WTC11 (cell line): ENCODE measurements around the gene SH2D1B. TPM values are rescaled to one million over a fixed set of nuclear protein-coding genes. Genes with fewer than 3 reads are reported as not detected.

Experiments used
- ATAC-seq: fragments of 200-7000 bp; cut with Tn5 transposase; 2 replicates; pipeline ENCODE4 v1.10.0; 2021; ENCODE audit warnings: mild to moderate bottlenecking, moderate library complexity
- CTCF ChIA-PET: fragments of 300-600 bp; sonication (Branson Sonifier 250); formaldehyde crosslinking; loops from one replicate; lab custom pipeline; 2021; ENCODE audit warnings: antibody characterized with exemption; lab: Charles Lee
- POLR2A ChIA-PET: fragments of 350-600 bp; sonication (Branson Sonifier 250); formaldehyde crosslinking; loops from one replicate; lab custom pipeline; 2021; ENCODE audit warnings: antibody characterized with exemption; lab: Charles Lee
- DNase-seq: peaks from one replicate; pipeline ENCODE4 v3.0.0; 2021; ENCODE audit warnings: low spot score
- H3K27ac Mint-ChIP-seq: 2 replicates; pipeline ENCODE4 v1.8.0; 2021; ENCODE audit warnings: mixed read lengths
- H3K27me3 Mint-ChIP-seq: 2 replicates; pipeline ENCODE4 v1.8.0; 2021; ENCODE audit warnings: low read depth, mild to moderate bottlenecking, moderate library complexity, mixed read lengths
- H3K36me3 Mint-ChIP-seq: 2 replicates; pipeline ENCODE4 v1.8.0; 2021; ENCODE audit warnings: mixed read lengths
- H3K4me1 Mint-ChIP-seq: 2 replicates; pipeline ENCODE4 v1.8.0; 2022; ENCODE audit warnings: mixed read lengths
- H3K4me3 Mint-ChIP-seq: 2 replicates; pipeline ENCODE4 v1.8.0; 2021; ENCODE audit warnings: mild to moderate bottlenecking, moderate library complexity, mixed read lengths
- H3K9me3 Mint-ChIP-seq: 2 replicates; pipeline ENCODE4 v1.8.0; 2021; ENCODE audit warnings: mixed read lengths
- CREB1 ChIP-seq: sonication (generic); formaldehyde crosslinking; IDR thresholded peaks from 2 replicates; pipeline ENCODE4 v1.8.0; 2023; ENCODE audit warnings: mild to moderate bottlenecking, missing genetic modification reagents
- FOXJ3 ChIP-seq: sonication (generic); formaldehyde crosslinking; IDR thresholded peaks from 2 replicates; pipeline ENCODE4 v1.9.0; 2021; ENCODE audit warnings: missing genetic modification reagents, mild to moderate bottlenecking, borderline replicate concordance
- NR1H2 ChIP-seq: sonication (generic); formaldehyde crosslinking; IDR thresholded peaks from 2 replicates; pipeline ENCODE4 v1.9.0; 2021; ENCODE audit warnings: mild to moderate bottlenecking, moderate library complexity, missing genetic modification reagents
- SMAD4 ChIP-seq: sonication (generic); formaldehyde crosslinking; IDR thresholded peaks from 2 replicates; pipeline ENCODE4 v1.8.0; 2022; ENCODE audit warnings: mild to moderate bottlenecking, missing genetic modification reagents
- ZNF219 ChIP-seq: sonication (generic); formaldehyde crosslinking; IDR thresholded peaks from 2 replicates; pipeline ENCODE4 v1.8.0; 2023; ENCODE audit warnings: missing genetic modification reagents, mild to moderate bottlenecking, borderline replicate concordance
- ZNF317 ChIP-seq: sonication (generic); formaldehyde crosslinking; IDR thresholded peaks from 2 replicates; pipeline ENCODE4 v1.8.1; 2023; ENCODE audit warnings: low read depth, mild to moderate bottlenecking, moderate library complexity, missing genetic modification reagents, borderline replicate concordance
- total RNA-seq: library from RNA; stranded (reverse); gene quantifications from 3 replicates; pipeline ENCODE4 v1.2.3, GENCODE V29; 2021
- TF ChIP-seq, protein P1 (sequence below): sonication (generic); formaldehyde crosslinking; IDR thresholded peaks from 2 replicates; pipeline ENCODE4 v1.8.0; 2022; ENCODE audit warnings: missing genetic modification reagents
- TF ChIP-seq, protein P2 (sequence below): fragments of 200-600 bp; IDR thresholded peaks from 2 replicates; pipeline ENCODE4 v1.8.0; 2022; ENCODE audit warnings: antibody characterized with exemption
- TF ChIP-seq, protein P3 (sequence below): fragments of 250-450 bp; sonication (Bioruptor Pico); conservative IDR thresholded peaks from 2 replicates; pipeline ENCODE4 v1.9.0; 2021; ENCODE audit warnings: mild to moderate bottlenecking
- TF ChIP-seq, protein P4 (sequence below): sonication (generic); formaldehyde crosslinking; IDR thresholded peaks from 2 replicates; pipeline ENCODE4 v1.8.1; 2023; ENCODE audit warnings: mild to moderate bottlenecking, missing genetic modification reagents, moderate library complexity
- TF ChIP-seq, protein P5 (sequence below): sonication (generic); formaldehyde crosslinking; IDR thresholded peaks from 2 replicates; pipeline ENCODE4 v1.8.1; 2022; ENCODE audit warnings: mild to moderate bottlenecking, missing genetic modification reagents, moderate library complexity, borderline replicate concordance
- TF ChIP-seq, protein P6 (sequence below): sonication (generic); formaldehyde crosslinking; IDR thresholded peaks from 2 replicates; pipeline ENCODE4 v1.8.0; 2022; ENCODE audit warnings: mild to moderate bottlenecking, missing genetic modification reagents

SH2D1B gene
- total RNA-seq, 1 experiment from 2014 or later = not detected

DNA sequence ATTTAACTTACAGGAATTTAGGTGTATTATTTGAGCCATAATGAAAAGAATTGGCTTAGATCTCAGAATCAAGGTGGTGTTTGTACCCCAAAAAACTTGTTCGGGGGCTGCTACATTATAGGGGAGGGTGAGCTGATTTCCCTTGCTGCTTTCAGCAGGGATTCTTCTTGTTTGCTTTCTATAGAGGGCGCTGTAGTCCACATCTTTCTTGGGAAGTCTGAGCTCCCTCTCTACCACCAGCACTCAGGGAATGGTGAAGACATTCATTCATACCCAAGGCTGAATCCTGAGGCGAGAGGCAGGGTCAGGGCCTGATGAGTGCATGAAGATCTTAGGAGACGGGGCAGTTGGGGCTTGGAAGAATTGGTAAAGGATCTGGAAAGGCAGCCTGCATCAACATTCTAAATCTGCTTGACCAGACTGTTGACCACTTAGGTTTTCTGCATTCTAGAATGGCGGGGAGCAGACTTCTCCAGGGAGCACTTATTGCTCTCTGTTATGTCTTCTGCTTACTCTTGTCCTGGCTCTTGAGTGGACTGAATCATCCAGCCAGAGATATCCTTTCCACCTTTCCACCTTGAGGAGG, 54.2 kb downstream of the SH2D1B start:
- TF ChIP-seq, protein P1, sequence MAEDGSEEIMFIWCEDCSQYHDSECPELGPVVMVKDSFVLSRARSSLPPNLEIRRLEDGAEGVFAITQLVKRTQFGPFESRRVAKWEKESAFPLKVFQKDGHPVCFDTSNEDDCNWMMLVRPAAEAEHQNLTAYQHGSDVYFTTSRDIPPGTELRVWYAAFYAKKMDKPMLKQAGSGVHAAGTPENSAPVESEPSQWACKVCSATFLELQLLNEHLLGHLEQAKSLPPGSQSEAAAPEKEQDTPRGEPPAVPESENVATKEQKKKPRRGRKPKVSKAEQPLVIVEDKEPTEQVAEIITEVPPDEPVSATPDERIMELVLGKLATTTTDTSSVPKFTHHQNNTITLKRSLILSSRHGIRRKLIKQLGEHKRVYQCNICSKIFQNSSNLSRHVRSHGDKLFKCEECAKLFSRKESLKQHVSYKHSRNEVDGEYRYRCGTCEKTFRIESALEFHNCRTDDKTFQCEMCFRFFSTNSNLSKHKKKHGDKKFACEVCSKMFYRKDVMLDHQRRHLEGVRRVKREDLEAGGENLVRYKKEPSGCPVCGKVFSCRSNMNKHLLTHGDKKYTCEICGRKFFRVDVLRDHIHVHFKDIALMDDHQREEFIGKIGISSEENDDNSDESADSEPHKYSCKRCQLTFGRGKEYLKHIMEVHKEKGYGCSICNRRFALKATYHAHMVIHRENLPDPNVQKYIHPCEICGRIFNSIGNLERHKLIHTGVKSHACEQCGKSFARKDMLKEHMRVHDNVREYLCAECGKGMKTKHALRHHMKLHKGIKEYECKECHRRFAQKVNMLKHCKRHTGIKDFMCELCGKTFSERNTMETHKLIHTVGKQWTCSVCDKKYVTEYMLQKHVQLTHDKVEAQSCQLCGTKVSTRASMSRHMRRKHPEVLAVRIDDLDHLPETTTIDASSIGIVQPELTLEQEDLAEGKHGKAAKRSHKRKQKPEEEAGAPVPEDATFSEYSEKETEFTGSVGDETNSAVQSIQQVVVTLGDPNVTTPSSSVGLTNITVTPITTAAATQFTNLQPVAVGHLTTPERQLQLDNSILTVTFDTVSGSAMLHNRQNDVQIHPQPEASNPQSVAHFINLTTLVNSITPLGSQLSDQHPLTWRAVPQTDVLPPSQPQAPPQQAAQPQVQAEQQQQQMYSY (CRISPR knock-in tag) = no peak
- TF ChIP-seq, protein P2, sequence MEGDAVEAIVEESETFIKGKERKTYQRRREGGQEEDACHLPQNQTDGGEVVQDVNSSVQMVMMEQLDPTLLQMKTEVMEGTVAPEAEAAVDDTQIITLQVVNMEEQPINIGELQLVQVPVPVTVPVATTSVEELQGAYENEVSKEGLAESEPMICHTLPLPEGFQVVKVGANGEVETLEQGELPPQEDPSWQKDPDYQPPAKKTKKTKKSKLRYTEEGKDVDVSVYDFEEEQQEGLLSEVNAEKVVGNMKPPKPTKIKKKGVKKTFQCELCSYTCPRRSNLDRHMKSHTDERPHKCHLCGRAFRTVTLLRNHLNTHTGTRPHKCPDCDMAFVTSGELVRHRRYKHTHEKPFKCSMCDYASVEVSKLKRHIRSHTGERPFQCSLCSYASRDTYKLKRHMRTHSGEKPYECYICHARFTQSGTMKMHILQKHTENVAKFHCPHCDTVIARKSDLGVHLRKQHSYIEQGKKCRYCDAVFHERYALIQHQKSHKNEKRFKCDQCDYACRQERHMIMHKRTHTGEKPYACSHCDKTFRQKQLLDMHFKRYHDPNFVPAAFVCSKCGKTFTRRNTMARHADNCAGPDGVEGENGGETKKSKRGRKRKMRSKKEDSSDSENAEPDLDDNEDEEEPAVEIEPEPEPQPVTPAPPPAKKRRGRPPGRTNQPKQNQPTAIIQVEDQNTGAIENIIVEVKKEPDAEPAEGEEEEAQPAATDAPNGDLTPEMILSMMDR = peak; percentile 49; the same call in 1 of the 2 replicates

DNA sequence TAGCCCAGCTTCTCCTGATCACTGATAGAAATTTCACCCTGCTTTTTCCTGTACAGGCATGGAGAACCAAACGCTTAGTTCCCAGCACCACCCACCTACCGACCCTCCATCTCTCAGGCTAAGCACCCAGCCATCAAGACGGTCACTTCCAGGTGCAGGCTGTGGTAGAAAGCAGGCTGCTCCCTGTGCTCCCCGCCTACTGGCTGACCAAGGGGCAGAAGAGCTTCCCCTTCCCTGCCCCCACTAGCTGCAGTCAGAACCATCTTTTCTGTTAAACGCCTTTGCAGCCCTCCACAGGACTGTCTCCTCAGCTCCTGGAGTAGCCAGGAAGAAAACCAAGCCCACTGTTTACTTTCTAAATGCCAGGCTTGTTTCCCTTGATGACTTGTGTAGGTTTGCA, 58.2 kb downstream of the SH2D1B start:
- TF ChIP-seq CREB1 (CRISPR knock-in tag) (no peak), NR1H2 (CRISPR knock-in tag) (no peak), ZNF219 (CRISPR knock-in tag) (no peak), FOXJ3 (no peak), SMAD4 (CRISPR knock-in tag) (no peak), ZNF317 (CRISPR knock-in tag) (no peak)
- TF ChIP-seq, protein P3, sequence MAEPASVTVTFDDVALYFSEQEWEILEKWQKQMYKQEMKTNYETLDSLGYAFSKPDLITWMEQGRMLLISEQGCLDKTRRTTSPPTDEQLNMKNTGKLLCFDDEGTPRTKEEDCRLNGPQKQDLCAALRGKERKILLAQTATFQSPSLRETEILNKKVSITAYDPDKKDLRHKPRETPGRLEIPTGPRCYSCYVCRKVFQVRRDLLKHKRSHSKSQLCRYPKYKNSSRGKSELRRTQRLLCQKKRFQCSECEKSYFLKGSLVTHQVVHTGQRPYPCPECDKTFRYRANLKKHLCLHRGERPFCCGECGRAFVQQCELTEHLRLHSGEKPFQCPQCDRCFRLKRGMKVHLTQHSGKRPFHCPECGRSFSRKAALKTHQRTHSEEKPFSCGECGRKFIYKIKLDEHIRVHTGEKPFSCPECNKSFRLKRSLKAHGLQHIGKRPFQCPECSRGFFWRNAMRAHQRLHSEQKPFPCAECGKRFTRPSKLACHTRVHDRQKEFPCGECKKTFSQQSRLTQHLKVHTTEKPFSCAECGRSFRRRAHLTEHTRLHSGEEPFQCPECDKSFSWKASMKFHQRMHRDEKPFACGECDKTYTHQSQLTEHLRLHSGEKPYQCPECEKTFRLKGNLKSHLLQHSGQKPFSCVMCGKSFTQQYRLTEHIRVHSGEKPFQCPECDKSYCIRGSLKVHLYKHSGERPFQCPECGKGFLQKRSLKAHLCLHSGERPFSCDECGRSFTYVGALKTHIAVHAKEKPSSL (CRISPR knock-in tag) = no peak
- TF ChIP-seq, protein P4, sequence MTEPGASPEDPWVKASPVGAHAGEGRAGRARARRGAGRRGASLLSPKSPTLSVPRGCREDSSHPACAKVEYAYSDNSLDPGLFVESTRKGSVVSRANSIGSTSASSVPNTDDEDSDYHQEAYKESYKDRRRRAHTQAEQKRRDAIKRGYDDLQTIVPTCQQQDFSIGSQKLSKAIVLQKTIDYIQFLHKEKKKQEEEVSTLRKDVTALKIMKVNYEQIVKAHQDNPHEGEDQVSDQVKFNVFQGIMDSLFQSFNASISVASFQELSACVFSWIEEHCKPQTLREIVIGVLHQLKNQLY (CRISPR knock-in tag) = no peak
- TF ChIP-seq, protein P5, sequence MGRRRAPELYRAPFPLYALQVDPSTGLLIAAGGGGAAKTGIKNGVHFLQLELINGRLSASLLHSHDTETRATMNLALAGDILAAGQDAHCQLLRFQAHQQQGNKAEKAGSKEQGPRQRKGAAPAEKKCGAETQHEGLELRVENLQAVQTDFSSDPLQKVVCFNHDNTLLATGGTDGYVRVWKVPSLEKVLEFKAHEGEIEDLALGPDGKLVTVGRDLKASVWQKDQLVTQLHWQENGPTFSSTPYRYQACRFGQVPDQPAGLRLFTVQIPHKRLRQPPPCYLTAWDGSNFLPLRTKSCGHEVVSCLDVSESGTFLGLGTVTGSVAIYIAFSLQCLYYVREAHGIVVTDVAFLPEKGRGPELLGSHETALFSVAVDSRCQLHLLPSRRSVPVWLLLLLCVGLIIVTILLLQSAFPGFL = no peak
- TF ChIP-seq, protein P6, sequence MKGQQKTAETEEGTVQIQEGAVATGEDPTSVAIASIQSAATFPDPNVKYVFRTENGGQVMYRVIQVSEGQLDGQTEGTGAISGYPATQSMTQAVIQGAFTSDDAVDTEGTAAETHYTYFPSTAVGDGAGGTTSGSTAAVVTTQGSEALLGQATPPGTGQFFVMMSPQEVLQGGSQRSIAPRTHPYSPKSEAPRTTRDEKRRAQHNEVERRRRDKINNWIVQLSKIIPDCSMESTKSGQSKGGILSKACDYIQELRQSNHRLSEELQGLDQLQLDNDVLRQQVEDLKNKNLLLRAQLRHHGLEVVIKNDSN (CRISPR knock-in tag) = no peak
- Mint-ChIP-seq H3K4me3 (no peak overlapping the region), H3K27ac (peak overlapping the region; percentile 70), H3K36me3 (peaks cover 8% of the 10 kb centered on the region), H3K27me3 (no peaks in the 10 kb centered on the region), H3K9me3 (no peaks in the 10 kb centered on the region), H3K4me1 (peaks cover 17% of the 10 kb centered on the region)
- DNase-seq (no peak), ATAC-seq (peak; percentile 63)
- ChIA-PET POLR2A (interaction anchor here (0.7 kb wide), 1 partner anchor 283 kb away, joined by 3 read pairs; no protein-coding TSS in a partner anchor), CTCF (interaction anchor here (0.9 to 1.3 kb wide), 2 partner anchors 298 to 317 kb away, joined by 3 to 4 read pairs; no protein-coding TSS in a partner anchor)

More for the DNA sequence above, 54.2 kb downstream of the SH2D1B start:
- CTCF ChIA-PET = interaction anchor here (0.5 to 2.3 kb wide), 49 partner anchors 8 to 492 kb away, joined by 3 to 27 read pairs (median 4); partner anchors contain the start of genes C1orf226 and OLFML2B
- no peak overlapping the region for H3K27ac Mint-ChIP-seq
- H3K36me3 Mint-ChIP-seq = peaks cover 8% of the 10 kb centered on the region
- no peaks in the 10 kb centered on the region for H3K9me3 Mint-ChIP-seq
- DNase-seq = no peak
- peak; percentile 79 for ATAC-seq
- POLR2A ChIA-PET = no interaction called here
- peaks cover 12% of the 10 kb centered on the region for H3K4me1 Mint-ChIP-seq
- H3K27me3 Mint-ChIP-seq = no peaks in the 10 kb centered on the region
- no peak overlapping the region for H3K4me3 Mint-ChIP-seq
